K562 treated with DMSO at 1 percent for 4 hours (cell line): ENCODE measurements around the gene CCN2. TPM values are rescaled to one million over a fixed set of nuclear protein-coding genes. Genes with fewer than 3 reads are reported as not detected.

Source experiments
- total RNA-seq: library from RNA; unstranded; fragments of 300-600 nt; gene quantifications from 2 replicates; pipeline ENCODE4 v1.2.3, GENCODE V29; 2022; ENCODE audit not compliant: insufficient read depth

The CCN2 gene
- not detected in 2 replicates for total RNA-seq

GRCh38 chr6:131950767-131951575 is at the start of gene CCN2:
Gene CCN2, minus strand, starts transcription at chr6:131951372. Its CDS starts 200 bp downstream, at chr6:131951172.

Other genes starting within 250 kb of the CCN2 start
- gene OR2A4, start 250.0 kb downstream of the CCN2 start, total RNA-seq = not detected in 2 replicates
- not detected in 2 replicates for gene CTAGE9, start 240.4 kb downstream of the CCN2 start, total RNA-seq
- gene ENPP1, start 143.4 kb downstream of the CCN2 start, total RNA-seq = 0.29 TPM in 1 of 2 replicates, not detected in the other